ENCODE measurements around the gene B3GNT9. TPM values are rescaled to one million over a fixed set of nuclear protein-coding genes. Genes with fewer than 3 reads are reported as not detected.

The B3GNT9 gene
- total and polyA plus RNA-seq, 7 donors = 0.46 to 18.8 (median 8.7) TPM

- TF ChIP-seq EP300 (IDR thresholded peaks at IDR 0.05) (no peak), POLR2AphosphoS5 (IDR thresholded peaks at IDR 0.05) (no peak), POLR2A (IDR thresholded peaks at IDR 0.05) (no peak), CTCF (IDR thresholded peaks at IDR 0.05) (no peak)
Observed at GRCh38 chr16:67190448-67191399, 39.9 kb upstream of the B3GNT9 start.

GRCh38 chr16:67190041-67190440 lies 39.2 kb upstream of the B3GNT9 start, which contains the start of gene EXOC3L1:
Gene EXOC3L1 (minus strand): TSS chr16:67190136. CDS start chr16:67189676, 460 bp downstream.
- WGBS, 2 donors = 37 to 51% methylated on average over 6 of the region's 6 CpGs
- intact Hi-C loops (cut with DNase I) = no loop called here

More at GRCh38 chr16:67190448-67191399, 39.9 kb upstream of the B3GNT9 start:
- Histone ChIP-seq H3K27me3 (no peaks in the 10 kb centered on the region), H3K9me3 (no peaks in the 10 kb centered on the region), H3K36me3 (peaks cover 14 to 25% (median 17%) of the 10 kb centered on the region in 4 donors), H3K4me1 (peaks cover 1 to 30% (median 28%) of the 10 kb centered on the region in 4 donors), H3K27ac (no peak overlapping the region), H3K4me3 (no peak overlapping the region)
- 68 to 82% methylated on average over 13 of the region's 13 CpGs for WGBS, 2 donors
- intact Hi-C loops (cut with DNase I) = no loop called here
- DNase-seq = no peak

GRCh38 chr16:67188798-67189197 lies 38.0 kb upstream of the B3GNT9 start:
- no peak for DNase-seq
- H3K4me1 ChIP-seq = peaks cover 1 to 40% (median 39%) of the 10 kb centered on the region in 4 donors

More at GRCh38 chr16:67190041-67190440, 39.2 kb upstream of the B3GNT9 start, which contains the start of gene EXOC3L1:
- Histone ChIP-seq H3K36me3 (peaks cover 8 to 19% (median 11%) of the 10 kb centered on the region in 4 donors), H3K27ac (no peak within 1 kb of the TSS), H3K4me3 (no peak within 1 kb of the TSS), H3K4me1 (peaks cover 1 to 37% (median 34%) of the 10 kb centered on the region in 4 donors), H3K27me3 (no peaks in the 10 kb centered on the region), H3K9me3 (no peaks in the 10 kb centered on the region)
- no peak for TF ChIP-seq EP300 (IDR thresholded peaks at IDR 0.05)
- TF ChIP-seq POLR2AphosphoS5 (IDR thresholded peaks at IDR 0.05) = no peak
- TF ChIP-seq POLR2A (IDR thresholded peaks at IDR 0.05) = no peak
- TF ChIP-seq CTCF (IDR thresholded peaks at IDR 0.05) = no peak
- DNase-seq = no peak

GRCh38 chr16:67188323-67188722 lies 37.5 kb upstream of the B3GNT9 start:
- no peak for TF ChIP-seq CTCF (IDR thresholded peaks at IDR 0.05)
- no peak for TF ChIP-seq EP300 (IDR thresholded peaks at IDR 0.05)
- TF ChIP-seq POLR2A (IDR thresholded peaks at IDR 0.05) = no peak
- no peak for TF ChIP-seq POLR2AphosphoS5 (IDR thresholded peaks at IDR 0.05)
- Histone ChIP-seq H3K27me3 (no peaks in the 10 kb centered on the region), H3K9me3 (no peaks in the 10 kb centered on the region), H3K4me1 (peaks cover 1 to 36% (median 35%) of the 10 kb centered on the region in 4 donors), H3K4me3 (no peak overlapping the region), H3K27ac (no peak overlapping the region), H3K36me3 (peaks cover 0 to 1% (median 0%) of the 10 kb centered on the region in 4 donors)
- DNase-seq = no peak
- intact Hi-C loops (cut with DNase I) = no loop called here
- WGBS, 2 donors = 82 to 86% methylated on average over 4 of the region's 4 CpGs

More at GRCh38 chr16:67188798-67189197, 38.0 kb upstream of the B3GNT9 start:
- Histone ChIP-seq H3K27me3 (no peaks in the 10 kb centered on the region), H3K36me3 (peaks cover 0 to 6% (median 0%) of the 10 kb centered on the region in 4 donors), H3K9me3 (no peaks in the 10 kb centered on the region), H3K27ac (no peak overlapping the region), H3K4me3 (no peak overlapping the region)
- no peak for TF ChIP-seq POLR2A (IDR thresholded peaks at IDR 0.05)
- TF ChIP-seq CTCF (IDR thresholded peaks at IDR 0.05) = no peak
- intact Hi-C loops (cut with DNase I) = no loop called here
- whole genome bisulfite sequencing, 2 donors = 93 to 94% methylated on average over 15 of the region's 15 CpGs
